NCI-H2107 (cell line): ENCODE results near the gene IMPDH1.
"Not testable (repeated sequence)": the region's sequence is repeated elsewhere in the genome, so short reads cannot be mapped to it uniquely, and the experiment has no call there.

ENCODE experiments used
- DNase-seq: peaks from one replicate; lab custom pipeline; 2025; lab: John Stamatoyannopoulos, UW

Gene IMPDH1

DNA sequence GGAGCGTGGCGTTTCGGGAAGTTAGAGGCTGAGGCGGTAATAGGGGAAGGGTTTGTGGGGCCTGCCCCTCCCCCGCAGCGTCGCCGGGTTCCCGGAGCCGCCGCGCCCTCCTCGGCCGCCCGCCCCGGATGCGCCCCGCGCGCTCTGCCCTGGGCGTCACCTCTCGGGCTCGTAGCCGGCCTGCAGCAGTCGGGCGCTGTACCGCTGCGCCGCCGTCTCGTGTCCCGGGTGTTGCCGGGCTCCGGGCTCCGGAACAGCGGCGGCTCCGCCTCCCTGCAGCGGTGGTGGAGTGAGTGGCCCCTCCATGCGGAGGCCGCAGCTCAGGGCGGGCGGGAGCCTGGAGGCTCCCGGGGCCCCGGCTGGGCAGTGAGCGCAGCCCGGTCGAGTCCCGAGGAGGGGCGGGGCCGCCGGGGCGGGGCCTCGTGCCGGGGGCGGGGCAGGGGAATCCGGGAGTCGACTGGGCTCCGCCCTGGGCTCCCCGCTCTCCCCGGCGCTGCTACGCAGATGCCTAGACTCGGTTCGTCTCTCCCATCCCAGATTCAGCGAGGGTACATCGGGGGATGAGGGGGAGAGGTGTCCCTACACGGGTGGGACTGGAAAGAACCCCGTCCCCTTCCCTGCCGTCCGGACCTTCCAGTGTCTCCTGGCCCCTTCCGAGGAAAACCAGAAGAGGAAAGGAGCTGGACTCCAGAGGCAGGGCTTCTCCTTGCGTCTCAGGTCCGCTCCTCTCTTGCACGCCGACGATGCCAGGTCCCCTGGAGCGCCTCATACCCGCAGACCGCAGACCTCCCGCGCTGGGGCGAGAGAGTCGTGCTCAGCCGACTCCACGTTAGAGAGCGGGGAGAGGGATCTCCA, at the start of gene IMPDH1:
Gene IMPDH1, minus strand, starts transcription at position 387 of the 855 bp plus-strand sequence. Its CDS starts 81 bp downstream, at position 306.
- DNase-seq, result peak; percentile 58

GRCh38 chr7:128459394-128459878, 49.7 kb upstream of the IMPDH1 start:
- peak; percentile 22 for DNase-seq

DNA sequence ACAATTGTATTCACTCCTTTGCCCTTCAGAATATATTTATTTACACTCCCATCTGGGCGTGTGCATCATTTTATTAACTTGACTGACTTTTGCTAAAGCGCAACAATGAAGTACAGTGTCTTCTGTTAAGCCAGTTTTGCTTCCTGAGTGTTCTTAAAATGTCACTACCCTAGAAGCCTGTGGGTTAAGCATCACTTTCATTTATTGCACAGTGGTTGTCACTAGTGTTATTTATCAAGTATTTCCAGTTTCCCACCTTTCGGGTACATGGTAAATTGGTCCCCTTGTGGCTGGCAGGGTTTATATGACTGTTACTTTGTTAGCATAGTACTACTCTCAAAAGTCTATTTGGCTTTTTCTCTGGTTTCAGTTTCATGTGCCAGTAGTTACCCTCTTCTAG, 49.2 kb upstream of the IMPDH1 start:
- no peak for DNase-seq

DNA sequence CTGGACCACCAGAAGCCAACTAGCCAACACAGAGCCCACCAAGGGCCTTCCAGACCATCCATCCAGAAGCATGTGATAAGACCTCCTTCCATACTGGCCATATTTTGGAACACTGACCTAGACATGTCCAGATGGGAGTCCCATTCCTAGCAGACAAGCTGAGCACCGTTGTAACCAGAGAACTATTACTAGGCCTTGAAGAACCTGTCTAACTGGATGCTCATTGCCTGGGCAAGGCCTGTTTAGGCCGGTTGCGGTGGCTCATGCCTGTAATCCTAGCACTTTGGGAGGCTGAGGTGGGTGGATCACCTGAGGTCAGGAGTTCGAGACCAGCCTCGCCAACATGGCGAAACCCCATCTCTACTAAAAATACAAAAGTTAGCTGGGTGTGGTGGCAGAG, 47.6 kb upstream of the IMPDH1 start:
- DNase-seq, result not testable (repeated sequence)

DNA sequence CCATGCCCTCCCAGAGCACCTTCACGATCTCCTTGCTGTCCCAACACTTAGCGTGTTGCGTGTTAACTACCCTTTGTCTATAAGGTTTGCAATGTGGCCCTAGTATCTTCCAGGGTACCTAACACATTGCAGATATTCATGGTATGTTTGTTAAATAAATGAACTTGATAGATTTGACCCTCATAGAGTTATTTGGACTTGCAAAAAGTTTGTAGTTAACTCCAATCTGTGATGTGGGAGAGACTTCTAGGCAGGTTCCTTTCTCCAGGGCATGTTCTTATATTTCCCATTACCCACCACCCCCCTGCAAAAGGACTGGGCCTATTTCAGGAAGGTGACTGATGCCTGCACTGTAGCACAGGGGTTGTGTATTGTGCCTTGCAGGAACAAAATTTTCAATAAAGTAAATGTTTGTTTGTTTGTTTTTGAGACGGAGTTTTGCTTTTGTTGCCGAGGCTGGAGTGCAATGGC, 46.5 kb upstream of the IMPDH1 start:
- DNase-seq, result no peak

DNA sequence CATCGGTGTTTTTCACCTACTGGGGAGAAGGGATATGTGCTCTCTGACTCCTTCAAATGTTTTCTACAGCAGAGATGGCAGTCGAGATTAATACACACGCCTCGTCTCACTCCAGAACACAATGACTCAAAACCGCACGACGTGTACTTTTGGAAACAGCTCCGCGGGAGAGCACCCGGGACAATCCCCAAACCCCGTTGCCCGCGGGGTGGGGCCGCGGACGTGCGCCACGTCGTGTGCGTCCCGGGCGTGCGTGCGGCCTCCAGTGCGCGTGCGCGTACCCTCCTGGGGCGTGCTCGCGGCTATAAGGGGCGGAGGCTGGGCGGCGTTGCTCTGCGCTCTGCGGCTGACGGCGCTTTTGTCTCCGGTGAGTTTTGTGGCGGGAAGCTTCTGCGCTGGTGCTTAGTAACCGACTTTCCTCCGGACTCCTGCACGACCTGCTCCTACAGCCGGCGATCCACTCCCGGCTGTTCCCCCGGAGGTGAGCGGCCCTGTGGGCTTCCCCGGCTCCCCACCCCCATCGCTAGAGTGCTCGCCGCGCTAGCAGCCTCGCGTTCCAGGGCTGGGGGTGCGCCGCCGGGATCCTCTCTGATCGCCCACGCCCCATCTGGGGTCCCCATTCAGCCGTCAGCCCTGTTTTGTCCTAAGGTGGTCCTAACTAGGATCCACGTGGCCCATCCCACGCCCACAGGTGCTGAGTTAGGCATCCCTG, 45.9 kb upstream of the IMPDH1 start, which contains the start of gene HILPDA:
Gene HILPDA, plus strand, starts transcription at position 336 of the 712 bp plus-strand sequence. CDS start 1,391 bp downstream, outside the sequence.
- peak; percentile 92 for DNase-seq

DNA sequence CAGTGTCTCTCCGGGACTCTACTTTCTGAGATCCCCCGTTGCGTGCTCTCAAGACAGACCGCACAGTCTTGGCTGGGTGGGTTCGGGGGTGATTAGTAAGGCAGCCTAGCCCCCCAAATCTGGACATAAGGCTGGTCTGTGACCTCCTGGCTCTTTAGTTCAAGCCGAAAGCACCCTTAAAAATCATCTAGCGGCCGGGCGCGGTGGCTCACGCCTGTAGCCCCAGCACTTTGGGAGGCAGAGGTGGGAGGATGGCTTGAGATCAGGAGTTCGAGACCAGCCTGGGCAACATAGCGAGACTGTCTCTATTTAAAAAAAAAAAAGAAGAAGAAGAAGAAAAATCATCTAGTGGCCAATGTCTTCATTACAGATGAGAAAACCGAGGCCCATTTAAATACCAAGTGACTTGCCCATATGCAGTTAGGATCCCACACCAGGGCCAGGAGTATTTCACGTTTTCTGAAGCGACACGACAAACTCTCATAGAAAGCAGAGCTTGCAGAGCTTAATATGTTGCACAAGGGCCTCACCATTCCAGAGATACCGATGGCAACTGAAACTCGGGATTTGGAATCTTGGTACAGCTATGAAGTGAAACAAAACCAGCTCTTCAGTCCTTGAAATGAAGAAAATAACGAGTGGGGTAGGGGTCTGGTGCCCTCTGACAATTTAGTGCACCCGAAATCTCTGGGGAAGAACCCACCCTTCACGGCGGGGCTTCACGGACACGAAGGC, 45.2 kb upstream of the IMPDH1 start:
- DNase-seq, result no peak

DNA sequence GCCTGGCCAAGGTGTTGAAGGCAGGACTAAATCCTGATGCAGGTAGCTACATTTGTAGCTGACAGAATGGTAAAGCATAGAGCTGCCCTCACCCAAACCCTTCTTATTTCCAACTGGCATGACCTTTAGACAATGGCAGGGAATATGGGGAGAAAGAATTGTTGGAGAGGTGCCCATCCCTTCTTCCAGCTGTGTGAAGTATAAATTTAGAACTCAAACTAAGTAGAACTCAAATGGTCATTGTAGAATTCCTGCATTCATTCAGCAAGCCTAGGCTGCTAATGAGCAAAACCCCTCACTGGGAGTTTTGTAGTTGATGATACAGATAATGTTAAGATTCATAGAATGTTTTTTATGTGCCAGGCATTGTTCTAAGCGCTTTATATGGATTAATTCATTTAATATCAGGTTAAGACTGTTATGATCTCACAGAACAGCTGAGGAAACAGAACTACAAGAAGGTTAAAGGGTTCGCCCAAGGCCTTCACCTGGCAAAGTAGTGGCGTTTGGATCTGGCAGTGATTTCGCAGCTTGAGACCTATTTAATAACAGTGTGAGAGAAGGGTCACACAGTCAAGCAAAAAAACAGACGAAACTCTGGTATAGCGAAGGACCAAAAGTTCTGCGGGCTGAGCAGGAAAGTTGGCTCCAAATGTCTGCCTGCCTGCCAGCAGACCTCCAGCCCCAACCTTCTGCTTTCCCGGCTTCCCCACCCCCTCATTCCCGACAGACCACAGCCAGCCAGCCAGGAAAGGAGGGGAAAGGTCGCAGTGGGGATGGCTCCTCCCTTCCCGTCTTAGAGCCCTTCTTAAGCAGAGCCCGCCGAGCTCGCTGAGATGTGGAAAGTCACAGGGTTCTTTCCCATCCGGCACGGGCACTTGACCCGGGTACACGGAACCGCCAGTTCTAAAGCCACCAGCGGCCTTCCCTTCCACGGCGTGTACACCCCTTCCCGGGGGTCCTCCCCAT, 44.3 kb upstream of the IMPDH1 start:
- DNase-seq, result no peak

- DNase-seq, result no peak
Measured at GRCh38 chr7:128452552-128452951, 42.8 kb upstream of the IMPDH1 start.

DNA sequence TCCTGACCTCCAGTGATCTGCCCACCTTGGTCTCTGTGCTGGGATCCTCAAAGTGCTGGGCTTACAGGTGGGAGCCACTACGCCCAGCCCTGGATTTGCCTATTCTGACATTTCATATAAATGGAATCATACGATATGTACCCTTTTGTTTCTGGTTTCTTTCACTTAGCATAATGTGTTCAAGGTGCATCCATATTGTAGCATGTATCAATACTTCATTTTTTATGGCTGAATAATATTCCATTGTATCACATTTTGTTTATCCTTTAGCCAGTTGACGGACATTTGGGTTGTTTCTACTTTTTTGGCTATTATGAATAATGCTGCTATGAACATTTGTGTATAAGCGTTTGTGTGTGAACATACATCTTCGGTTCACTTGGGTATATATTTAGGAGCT, 41.1 kb upstream of the IMPDH1 start:
- no peak for DNase-seq

DNA sequence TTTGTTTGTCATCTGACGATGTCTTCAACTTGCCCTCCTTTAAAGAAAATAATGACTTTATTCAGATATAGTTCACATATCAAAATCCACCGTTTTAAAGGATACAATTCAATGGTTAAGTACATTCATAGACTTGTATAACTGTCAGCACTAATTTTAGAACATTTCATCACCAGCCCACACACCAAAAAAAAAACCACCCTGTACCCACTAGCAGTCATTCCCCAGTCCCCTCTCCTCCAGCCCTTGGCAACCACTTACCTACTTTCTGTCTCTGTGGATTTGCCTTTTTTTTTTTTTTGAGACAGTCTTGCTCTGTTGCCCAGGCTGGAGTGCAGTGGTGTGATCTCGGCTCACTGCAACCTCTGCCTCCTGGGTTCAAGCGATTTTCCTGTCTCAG, 40.6 kb upstream of the IMPDH1 start:
- DNase-seq, result no peak

- DNase-seq, result no peak
Measured at GRCh38 chr7:128448751-128449302, 39.0 kb upstream of the IMPDH1 start.

- no peak for DNase-seq
Measured at GRCh38 chr7:128447941-128448564, 38.3 kb upstream of the IMPDH1 start.

DNA sequence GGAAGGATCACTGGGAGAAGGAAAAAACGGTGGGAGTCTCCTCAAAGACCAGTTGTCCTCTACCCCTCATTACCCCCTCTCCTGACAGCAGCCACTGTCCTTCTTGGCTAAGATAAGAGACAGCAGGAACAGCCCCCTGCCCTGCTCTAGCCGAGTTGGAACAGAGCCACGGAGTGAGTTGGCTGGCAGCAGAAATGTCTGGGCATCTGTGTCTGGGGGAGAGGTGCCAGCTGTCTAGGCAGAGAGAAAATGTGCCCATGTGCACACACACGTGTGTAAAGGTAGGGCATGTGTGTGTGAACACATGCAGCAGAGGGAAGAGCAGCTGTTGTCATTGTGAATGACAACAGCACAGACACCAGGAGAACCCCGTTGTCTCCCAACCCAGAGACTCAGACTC, 36.5 kb upstream of the IMPDH1 start:
- DNase-seq, result no peak

GRCh38 chr7:128443831-128444600, 34.2 kb upstream of the IMPDH1 start:
- DNase-seq, result peak; percentile 45

DNA sequence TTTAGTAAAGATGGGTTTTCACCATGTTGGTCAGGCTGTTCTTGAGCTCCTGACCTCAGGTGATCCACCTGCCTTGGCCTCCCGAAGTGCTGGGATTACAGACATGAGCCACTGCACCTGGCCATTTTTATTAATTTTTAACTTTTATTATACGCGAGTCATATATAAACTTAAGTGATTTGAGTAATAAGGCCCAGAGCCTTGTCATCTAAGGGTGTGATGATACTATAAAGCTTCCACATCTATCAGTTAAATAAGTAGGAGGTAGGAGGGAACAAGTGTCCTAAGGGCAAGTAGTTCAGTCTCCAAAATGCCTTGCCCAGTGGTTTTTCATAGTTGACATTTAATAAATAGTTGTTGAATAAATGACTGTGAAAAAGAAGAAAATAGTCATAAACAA, 32.6 kb upstream of the IMPDH1 start:
- DNase-seq, result no peak

DNA sequence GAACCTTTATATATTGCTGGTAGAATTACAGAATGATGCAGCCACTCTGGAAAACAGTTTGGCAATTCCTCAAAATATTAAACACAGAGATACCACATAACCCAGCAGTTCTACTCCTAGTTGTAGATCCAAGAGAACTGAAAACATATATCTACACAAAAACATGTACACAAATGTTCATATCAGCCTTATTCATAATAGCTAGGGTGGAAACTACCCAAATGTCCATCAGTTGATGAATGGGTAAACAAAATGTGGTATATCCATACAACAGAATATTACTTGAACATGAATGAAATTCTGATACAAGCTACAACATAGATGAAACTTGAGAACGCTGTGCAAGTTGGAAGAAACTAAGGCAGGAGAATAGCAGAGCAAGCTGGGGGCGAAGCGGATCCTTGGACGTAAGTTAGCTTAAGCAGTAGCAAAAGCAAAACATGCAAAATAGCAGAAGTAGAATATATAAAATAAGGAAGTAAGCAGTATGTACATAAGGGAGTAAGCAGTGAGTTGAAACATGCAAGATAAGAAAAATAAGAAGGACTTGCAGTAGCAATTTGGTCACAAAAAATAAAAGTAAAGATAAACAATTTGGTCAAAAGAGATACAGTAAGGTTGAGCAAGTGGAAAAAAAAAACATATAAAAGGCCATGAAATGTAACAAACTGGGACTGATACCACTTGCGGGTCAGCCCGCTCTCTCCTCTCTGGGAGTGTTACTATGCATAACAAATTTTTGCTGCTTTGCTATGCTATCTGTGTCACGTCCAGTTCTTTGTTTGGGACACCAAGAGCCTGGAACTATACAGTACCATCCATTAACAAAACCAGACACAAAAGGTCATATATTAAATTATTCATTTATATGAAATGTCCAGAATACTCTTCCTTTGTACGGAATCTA, 27.9 kb upstream of the IMPDH1 start:
- DNase-seq, result no peak

DNA sequence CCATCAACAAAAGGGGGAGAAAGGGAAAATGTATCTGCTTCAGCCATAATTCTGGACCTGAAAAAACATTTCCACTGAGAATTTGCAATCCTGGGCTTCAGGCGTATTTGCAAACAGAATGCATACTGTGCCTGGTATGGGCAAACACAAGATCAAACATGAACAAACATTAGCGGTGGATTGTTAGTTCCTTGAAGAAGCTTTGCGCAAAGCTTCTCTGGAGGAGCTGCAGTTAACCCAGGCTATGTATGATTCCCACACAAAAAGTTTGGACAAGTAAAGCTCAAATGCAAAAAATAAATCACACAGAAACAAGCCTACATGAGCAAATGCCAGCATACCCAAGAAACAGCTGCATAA, 25.5 kb upstream of the IMPDH1 start:
- no peak for DNase-seq
